C4-2B (cell line): ENCODE data around the gene C2orf80.

ENCODE experiments used
- CTCF ChIP-seq: fragments of 450-650 bp; conservative IDR thresholded peaks from 2 replicates; pipeline ENCODE4 v1.5.1; 2017; ENCODE audit warnings: mild to moderate bottlenecking
- ZFX ChIP-seq: fragments of 450-650 bp; IDR thresholded peaks from 2 replicates; pipeline ENCODE4 v1.6.1; 2017

GRCh38 chr2:208127090-208127489, 62.7 kb downstream of the C2orf80 start:
- TF ChIP-seq CTCF (no peak), ZFX (no peak)
